HG03108 (cell line): ENCODE data around the gene FER1L5.

Source experiments
- ATAC-seq: cut with Tn5 transposase; IDR thresholded peaks from one replicate; pipeline ENCODE4 v1.9.1; 2021; ENCODE audit warnings: moderate library complexity; ENCODE audit not compliant: unreplicated experiment

FER1L5 gene

DNA sequence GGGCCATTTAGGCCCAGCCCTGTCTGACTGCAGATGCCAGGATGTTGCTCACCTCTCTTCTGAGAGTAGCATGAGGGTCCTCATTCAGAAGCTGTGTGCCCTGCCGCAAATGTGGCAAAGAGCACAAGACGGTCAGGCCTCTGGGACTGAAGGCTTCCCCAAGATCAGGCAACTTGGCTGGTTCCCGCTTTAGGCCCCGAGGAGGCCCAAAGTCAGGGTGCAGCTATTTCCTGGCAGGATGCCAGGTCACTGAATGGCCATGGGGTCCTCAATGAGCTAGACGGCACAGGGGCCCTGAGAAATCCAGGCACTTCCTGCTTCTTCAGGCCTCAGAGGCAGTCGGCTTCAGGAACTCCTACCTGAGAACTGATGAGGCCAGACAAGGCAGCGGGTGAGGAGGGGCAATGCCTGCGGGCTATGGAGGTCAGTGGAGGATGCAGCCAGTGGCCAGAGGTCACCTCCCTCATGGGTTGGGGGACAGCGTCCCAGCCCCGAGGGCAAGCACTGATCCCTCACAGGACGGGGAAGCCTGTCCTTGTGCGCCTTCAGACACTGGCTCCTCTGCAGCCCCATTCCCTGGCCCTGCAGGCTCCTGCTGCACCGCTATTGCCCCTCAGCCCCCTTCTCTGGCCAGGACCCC, 52.4 kb downstream of the FER1L5 start:
- no peak for ATAC-seq

- ATAC-seq: no peak
These were observed 53.0 kb downstream of the FER1L5 start for GRCh38 chr2:96695602-96696001.

GRCh38 chr2:96697476-96697875, 54.9 kb downstream of the FER1L5 start:
- ATAC-seq: no peak

DNA sequence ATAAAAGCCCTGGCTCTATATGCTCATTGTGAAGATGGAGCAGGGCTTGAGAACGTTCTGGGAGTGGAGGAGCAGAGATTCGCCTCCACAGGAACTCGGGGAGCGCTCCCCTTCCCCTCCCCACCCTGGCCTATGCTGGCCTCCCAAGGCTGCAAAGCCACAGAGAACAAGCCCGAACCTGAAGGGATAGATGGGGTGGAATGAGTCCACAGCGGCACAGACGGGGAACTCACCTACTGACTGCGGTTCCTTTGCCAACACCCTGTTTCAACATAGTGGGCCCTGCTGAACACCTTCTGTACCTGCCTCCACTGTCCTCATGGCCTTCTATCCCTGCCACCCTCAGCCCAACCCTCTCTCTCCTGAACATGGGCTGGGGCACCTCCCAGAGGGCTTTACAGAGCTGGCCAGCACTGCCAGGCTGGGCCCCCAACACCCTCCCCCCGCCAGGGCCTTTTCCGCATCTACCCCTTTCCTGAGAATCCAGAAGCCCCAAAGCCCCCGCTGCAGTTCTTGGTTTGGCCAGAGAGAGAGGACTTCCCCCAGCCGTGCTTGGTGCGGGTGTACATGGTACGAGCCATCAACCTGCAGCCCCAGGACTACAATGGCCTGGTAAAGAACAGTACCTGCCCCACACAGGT, 55.8 kb downstream of the FER1L5 start:
- ATAC-seq: no peak

DNA sequence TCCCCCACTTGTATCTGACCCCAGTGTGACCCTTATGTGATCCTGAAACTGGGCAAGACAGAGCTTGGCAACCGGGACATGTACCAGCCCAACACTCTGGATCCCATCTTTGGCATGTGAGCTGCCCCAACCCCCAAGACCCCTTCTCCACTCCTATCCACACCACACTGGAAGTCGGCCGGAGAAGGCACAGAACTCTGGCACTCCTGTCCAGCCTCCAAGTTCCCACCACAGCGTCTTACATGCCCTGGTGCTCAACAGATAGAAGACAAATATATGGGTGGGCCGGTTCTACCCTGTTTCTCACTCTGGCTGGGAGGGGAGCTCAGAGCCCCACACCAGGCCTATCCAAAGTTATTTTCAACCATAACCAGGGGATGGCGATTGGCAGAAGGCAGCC, 56.5 kb downstream of the FER1L5 start:
- ATAC-seq: no peak

DNA sequence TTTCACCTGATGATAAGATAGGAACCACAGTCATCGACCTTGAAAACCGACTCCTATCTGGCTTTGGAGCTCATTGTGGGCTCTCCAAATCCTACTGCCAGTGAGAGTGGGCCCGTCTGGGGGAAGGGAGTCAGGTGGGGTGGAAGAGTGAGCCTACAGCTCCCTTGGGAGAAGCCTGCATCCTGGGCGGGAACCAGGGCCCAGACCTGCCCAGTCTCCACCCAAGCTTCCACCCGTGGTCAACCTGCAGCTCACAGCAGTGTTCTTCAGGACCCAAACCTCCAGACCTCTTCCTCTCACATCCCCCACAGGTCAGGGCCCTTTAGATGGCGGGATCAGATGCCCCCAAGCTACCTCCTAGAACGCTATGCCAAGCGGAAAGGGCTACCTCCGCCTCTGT, 57.1 kb downstream of the FER1L5 start:
- ATAC-seq: no peak

DNA sequence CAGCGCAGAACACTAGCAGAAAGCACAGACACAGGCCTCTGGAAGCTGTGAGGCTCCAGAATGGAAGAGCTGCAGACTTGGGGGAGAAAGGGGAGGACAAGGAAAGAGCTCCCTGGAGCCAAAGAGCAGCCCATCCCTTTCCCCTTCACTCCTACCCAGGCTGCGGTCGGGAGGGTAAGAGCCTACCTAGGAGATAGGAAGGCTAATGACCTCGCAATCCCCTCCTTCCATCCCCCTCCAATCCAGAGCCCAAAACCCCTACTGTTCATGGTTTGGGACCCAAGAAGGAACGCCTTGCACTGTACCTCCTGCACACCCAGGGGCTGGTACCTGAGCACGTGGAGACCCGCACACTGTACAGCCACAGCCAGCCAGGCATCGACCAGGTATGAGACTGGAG, 57.5 kb downstream of the FER1L5 start:
- no peak for ATAC-seq

DNA sequence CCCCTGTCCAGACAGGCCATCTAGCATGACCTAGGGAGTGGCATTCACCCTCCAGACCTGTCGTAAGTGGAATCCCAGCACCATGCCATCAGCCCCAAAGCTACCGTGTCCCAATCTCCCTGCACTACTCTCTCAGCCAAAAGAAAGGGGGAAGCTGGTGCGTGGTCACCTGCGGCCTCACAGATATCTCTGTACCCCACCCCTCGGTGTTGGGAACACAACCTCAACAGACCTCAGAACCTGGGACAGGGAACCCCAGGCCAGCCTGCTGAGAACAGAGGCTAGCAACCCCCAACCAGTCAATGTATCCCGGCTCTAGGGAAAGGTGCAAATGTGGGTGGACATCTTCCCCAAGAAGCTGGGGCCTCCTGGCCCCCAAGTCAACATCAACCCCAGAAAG, 59.1 kb downstream of the FER1L5 start:
- ATAC-seq: no peak

DNA sequence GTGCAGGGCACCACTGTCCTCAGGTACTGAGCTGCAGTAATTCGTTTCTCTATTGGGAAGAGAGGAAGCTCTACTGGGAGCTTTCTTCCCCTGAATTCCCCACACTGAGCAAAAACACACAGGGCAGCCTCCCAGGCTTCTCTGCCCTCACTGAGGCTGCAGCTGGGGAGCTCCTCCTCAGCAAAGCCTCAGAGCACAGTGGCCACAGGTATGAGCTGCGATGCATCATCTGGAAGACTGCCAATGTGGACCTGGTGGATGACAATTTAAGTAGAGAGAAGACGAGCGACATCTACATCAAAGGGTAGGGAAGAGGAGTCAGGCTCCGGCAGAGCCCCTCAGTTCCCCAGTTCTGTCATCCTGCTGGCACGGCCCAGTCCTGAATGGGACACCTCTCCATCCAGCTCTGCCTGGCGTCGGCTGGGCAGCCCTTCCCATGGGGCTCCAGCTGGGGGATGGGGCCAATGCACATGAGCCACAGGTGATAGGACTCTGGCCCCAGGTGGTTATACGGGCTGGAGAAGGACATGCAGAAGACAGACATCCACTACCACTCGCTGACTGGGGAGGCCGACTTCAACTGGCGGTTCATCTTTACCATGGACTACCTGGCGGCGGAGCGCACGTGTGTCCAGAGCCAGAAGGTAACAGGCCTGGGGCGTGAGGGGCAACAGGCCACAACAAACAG, 59.7 kb downstream of the FER1L5 start:
- ATAC-seq: no peak

- no peak for ATAC-seq
These were observed 60.6 kb downstream of the FER1L5 start for GRCh38 chr2:96703021-96703751.

- no peak for ATAC-seq
These were observed 68.4 kb downstream of the FER1L5 start for GRCh38 chr2:96710985-96711384.

DNA sequence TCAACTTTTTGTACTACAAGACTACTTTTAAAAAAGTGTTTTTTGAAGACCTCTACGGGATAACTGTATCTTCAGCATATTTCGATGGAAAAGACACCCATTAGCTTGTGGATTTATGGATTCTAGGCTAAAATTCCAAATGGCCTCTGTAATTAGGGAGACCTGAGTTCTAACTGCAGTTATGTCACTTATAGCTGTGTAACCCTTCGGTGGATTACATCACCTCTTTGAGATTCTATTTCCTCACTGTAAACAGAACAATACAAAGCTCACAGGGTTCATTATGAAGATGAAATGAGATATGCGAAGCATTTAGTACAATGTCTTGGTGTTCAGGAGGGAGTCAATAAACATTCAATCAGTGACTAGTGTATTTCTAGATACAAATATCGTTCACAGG, 73.1 kb downstream of the FER1L5 start:
- ATAC-seq: no peak

DNA sequence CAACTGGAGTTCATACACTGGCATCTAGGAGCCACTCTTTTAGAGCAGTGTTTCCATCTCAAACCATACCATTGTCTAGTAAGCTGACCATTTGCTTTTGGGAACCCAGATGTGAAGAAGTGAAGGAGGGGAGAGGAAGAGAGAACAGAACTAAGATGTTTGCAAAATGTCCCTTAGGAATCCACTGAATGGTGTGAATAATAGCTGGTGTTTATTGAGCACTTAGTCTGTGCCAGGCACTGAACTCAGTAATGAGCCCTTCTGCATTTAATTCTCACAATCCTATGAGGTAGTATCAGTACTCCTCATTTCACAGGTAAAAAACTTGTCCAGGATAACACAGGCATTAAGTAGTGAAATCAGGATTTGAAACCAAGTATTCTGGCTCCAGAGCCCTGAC, 73.8 kb downstream of the FER1L5 start:
- no peak for ATAC-seq

DNA sequence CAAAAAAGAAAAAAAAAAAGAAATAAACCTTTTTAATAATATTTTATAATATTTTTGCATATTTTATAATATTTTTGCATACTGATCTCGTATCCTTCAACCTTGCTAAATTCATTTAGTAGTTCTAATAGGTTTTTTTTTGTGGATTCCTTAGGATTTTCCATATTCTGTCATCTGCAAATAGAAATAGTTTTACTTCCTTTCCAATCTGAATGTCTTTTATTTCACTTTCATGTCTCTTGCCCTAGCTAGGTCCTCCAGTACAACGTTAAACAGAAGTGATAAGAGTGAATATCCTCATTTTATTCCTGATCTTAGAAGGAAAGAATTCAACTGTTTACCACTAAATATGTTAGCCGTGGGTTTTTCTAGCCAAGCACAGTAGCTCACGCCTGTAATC, 83.6 kb downstream of the FER1L5 start:
- ATAC-seq: no peak

DNA sequence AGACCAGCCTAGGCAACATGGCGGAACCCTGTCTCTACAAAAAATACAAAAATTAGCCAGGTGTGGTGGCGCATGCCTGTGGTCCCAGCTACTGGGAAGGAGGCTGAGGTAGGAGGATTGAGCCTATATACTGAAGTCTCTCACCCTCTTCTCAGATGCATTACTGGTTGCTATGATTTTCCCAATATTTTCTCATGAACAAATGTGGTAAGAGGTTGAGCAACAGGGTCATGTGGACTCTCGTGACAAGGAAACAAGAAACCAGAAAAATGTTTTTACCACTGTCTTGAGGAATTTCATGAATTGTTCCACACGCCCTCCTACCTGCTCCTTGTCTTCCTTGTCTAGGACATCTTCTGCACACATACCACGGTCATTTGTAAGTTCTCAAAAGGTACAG, 84.9 kb downstream of the FER1L5 start:
- no peak for ATAC-seq

DNA sequence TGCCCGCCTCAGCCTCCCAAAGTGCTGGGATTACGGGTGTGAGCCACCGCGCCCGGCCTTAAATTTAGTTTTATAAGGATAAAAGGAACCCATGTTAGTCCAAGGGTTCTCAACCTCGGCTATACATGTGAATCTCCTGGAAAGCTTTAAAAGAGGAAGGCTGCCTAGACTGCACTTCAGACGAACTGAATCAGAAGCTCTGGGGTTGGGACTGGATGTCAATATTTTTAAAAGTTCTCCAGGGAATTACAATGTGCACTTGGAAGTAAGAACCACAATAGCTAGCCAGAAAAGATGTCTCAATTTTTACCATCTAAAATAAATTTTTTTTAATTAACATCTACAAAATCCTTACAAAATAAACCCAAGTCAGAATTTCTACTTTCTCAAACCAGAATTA, 87.2 kb downstream of the FER1L5 start:
- no peak for ATAC-seq

GRCh38 chr2:96730212-96730611, 87.6 kb downstream of the FER1L5 start:
- no peak for ATAC-seq

DNA sequence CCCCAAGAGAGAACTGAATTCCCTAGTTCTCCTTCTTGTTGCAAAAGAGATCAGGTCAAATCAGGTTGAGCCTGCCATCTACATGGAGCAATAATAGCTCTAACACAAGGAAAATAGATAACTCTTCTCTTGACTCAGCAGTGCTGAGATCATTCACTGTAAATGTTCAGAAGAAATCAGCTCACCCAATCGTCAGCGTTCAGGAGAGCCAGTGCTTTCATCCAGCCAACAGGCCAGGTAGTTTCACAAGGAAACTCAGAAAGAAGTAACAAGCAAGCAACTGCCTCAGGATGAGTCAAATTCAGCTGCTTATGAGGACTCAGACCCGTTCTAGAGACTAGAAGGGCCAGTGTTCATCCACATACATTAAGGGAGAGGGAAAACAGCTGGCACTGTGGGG, 91.4 kb downstream of the FER1L5 start:
- no peak for ATAC-seq

DNA sequence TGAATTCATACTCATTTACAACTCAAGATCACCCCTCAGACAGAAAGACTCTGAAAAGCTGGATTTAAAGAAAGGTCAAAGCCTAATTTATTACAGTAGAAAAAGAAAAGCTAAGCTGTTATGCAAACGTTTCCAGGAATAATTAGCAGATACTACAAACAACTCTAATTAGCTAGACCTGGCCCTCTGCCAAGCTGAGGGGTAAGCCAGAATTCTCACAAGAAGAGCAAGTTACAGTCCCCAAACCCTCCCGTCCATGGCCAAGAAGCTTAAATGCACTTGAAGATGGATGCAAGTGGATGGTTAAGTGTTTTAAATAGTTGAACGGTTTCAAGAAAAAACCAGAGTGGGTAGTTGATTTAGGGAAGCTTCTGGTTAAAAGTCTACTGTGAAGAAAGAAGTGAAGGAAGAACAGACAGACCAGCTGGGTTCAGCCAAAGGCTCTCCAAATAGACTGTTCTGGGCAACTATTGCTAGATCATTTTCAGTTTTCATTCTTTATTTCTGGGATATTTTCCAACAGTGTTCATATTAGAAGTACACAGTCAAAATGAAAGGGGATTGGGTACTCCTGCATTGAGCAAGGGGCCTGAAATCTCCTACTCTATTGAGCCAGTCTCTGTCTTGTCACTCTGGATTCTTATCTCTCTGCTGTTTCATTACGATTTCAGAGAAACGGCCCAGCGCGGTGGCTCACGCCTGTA, 92.5 kb downstream of the FER1L5 start:
- no peak for ATAC-seq

- no peak for ATAC-seq
These were observed 94.7 kb downstream of the FER1L5 start for GRCh38 chr2:96737251-96737650.

DNA sequence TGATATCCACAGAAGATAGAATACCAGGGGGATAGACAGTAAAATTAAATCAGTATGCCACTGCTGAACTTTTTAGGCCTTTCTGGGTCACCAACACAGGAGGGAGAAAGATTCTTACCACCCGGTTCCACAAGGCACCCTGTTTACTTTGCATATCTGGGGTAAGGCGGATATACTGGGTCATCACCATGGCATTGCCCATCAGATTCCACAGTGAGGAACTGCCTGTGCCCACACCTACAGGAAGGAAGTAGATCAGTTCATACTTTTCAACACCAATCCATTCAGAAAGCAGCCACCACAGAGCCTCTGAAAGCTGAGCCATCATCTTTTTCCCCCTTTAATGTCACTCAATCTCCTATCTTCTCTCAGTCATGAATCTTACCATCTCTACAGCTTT, 95.3 kb downstream of the FER1L5 start:
- ATAC-seq: no peak
